HG02623 (cell line): Measurements from ENCODE around the gene GAB4.
"Not testable (repeated sequence)": the region's sequence is repeated elsewhere in the genome, so short reads cannot be mapped to it uniquely, and the experiment has no call there.

Experiments
- ATAC-seq: cut with Tn5 transposase; IDR thresholded peaks from one replicate; pipeline ENCODE4 v1.9.1; 2021; ENCODE audit warnings: moderate library complexity; ENCODE audit not compliant: unreplicated experiment

The GAB4 gene

GRCh38 chr22:17007852-17008731, at the start of gene GAB4:
Gene GAB4, minus strand, starts transcription at chr22:17008222. Its CDS starts 108 bp downstream, at chr22:17008114.
- no peak for ATAC-seq

GRCh38 chr22:17056807-17057206, 48.8 kb upstream of the GAB4 start:
- no peak for ATAC-seq

- ATAC-seq, result no peak
Measured at GRCh38 chr22:17056058-17056457, 48.0 kb upstream of the GAB4 start.

GRCh38 chr22:17047656-17048055, 39.6 kb upstream of the GAB4 start:
- no peak for ATAC-seq

DNA sequence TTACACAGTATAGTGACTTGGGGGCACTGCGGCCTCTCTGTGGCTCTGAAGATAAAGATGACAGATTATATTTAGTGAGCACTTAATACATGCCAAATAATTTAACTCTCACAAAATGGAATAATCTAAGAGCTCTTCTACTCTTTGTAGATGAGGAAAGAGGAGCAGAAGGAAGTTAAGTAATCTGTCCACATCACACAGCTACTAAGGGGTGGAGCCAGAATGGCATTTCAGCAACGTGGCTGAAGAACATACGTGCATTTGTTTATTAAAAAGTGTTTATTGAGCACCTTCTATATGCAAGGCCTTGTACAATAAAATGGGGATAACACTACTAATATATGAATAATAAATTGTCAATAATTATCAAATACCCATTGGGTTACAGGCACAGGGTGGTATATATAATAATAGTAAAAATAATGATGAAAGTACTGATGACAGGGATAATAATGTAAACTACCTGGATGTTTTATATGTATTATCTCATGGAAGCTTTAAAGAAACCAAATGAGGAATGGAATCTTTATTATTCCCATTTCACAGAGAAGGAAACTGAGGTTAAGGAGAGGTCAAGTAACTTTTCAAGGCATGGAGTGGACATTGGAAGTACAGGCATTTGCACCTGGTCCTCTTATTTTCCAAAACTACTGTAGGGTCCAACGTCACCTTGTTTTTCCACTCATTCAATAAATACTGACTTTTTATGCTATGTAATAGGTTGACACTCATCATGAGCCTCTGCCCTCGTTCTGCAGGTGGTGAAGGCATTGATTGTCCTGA, 38.7 kb upstream of the GAB4 start:
- ATAC-seq, result no peak

DNA sequence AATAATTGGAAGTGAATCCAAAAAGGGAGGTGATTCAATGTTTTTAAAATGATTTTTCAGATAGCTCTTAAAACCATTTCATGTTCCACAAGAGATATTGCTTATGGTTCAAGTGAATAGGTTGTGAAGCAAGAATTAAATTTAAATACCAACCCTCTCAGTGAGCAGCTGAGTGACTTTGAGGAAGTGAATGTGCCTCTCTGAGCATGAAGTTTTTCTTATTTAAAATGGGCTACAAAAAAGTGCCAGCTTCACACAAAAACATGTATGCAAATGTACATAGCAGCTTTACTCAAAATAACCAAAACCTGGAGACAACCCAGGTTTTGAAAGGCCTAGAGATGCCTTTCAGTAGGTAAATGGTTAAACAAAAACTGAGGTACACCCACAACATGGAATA, 35.5 kb upstream of the GAB4 start:
- no peak for ATAC-seq

DNA sequence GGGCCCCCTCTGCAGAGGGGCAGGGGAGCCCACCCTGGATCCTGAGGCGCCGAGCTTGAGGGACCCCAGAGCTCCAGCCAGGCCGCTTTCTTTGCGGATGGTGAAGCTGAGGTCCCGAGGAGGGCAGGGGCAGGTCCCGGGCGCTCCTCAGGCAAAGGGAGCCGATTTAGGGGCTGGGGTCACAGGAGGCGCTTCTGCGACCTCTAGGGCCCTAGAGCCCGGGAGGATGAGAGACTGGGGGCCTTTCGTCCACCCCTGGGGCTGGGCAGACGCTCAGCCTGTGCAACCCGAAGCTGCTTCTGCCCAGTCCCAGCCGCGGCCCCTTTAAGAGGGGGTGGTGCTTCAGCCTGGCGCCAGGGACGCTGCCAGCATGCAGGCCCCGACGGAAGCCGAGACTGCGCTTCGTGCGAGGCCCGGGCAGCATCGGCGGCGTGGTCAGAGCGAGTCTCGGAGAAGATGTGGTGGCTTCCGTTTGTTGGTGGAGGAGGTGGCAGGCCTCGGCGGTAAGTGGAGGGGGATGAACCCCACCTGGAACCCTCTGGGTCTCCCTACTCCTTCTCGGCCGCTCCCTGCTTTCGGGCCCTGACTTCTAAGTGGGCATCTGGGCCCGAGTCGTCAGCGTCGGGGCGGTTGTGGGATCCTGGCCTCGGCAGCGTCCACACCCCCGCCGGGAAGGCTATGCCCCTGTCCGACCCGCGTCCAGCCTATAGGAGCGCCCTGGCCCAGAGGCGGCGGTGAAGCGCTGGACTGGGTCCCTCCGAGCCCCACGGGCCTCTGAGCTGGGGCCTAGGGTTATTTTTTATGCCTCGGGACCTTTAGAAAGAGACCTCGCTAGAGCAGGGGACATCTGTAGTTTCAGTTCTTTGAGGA, 29.1 kb upstream of the GAB4 start:
- ATAC-seq, result not testable (repeated sequence)

DNA sequence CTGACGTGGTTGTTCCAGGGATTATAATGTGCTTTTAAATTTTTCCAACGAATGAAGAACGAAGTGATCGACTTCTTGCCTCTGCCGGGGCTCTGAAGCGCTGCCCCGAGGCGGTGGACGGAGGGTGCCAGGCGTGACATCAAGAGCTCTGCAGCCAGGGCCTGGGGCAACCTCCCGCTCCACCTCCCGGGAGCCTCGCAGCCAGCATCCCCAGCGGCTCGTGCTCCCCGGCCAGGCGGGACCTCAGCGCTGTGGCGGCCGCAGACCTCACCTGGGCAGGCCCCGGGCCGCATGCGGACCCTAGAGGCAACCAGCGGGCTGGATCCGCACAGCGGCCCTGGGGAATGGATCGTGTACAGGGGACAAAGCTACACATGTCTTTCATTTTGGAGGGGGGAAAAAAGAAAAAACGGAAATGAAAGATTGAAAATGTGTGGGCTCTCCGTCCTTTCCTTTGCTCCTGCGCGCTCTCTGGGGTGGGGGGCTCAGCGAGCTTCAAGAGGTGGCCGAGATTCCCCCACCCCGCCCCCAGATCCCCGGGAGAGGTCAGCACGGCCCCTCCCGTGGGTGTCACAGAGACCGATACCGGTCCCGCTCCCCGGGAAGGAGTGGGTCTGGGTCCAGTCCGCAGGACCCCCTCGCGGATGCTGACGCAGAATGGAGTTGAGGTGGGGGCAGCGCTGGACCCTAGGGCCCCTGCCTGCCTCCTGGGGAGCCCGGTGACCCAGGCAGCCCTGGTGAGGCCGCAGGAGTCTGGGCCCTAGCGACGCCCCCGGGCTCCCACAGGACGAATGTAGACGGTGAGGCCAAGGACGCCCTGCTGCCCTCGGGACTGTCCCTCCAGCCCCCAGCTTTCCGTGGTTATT, 28.2 kb upstream of the GAB4 start:
- ATAC-seq, result not testable (repeated sequence)

- ATAC-seq, result no peak
Measured at GRCh38 chr22:17035246-17035645, 27.2 kb upstream of the GAB4 start.

- ATAC-seq, result not testable (repeated sequence)
Measured at GRCh38 chr22:17034532-17034931, 26.5 kb upstream of the GAB4 start.

DNA sequence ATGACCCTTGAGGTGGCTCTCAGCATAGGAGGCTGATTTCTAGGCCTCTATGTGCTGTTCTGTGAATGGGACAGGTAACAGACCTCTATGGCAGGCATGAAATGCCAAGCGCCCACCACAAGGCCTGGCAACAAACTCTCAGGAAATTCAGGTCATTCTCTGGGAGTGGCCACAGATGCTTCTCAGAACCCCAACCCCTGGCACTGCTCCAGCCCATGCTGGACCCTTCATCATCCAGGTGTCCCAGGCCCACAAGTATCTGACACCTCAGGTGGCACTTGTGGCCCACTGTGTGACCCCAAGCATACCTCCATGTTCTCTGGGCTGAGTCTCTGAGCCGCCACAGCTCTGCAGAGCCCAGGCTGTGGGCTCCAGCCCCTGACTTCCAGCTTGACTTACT, 24.3 kb upstream of the GAB4 start:
- ATAC-seq, result not testable (repeated sequence)

- not testable (repeated sequence) for ATAC-seq
Measured at GRCh38 chr22:17024380-17024779, 16.4 kb upstream of the GAB4 start.

DNA sequence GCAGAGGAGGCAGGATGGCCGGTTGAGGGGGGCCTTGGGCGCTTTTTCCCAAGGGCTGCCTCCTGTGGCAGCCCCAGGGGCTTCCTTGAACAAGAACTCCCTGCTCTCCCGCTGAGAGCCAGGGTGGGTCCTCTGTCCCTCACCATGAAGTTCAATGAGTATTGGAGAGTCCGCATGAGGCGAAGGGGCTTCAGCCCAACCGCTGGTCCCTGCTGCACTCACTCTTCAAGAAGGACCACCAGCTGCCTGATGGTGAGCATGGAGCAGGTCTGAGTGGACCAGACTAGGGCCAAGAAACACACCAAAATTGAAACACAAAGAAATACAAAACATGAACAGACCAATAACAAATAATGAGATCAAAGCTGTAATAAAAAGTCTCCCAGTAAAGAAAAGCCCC, 7.5 kb upstream of the GAB4 start:
- not testable (repeated sequence) for ATAC-seq

DNA sequence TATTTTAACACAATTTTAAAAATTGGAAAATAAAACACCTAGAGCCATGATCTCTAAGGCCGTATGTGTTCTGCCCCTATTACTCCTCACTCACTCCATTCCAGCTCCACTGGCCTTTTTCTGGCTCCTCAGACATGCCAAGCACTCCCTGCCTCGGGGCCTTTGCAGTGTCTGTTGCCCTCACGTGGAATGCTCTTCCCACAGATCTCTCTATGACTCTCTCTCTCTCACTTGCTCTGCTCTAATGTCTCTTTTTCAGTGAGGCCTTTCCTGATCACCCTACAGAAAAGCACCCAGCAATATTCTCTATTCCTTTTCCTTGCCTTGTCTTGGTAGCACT, 6.0 kb upstream of the GAB4 start:
- ATAC-seq, result not testable (repeated sequence)

DNA sequence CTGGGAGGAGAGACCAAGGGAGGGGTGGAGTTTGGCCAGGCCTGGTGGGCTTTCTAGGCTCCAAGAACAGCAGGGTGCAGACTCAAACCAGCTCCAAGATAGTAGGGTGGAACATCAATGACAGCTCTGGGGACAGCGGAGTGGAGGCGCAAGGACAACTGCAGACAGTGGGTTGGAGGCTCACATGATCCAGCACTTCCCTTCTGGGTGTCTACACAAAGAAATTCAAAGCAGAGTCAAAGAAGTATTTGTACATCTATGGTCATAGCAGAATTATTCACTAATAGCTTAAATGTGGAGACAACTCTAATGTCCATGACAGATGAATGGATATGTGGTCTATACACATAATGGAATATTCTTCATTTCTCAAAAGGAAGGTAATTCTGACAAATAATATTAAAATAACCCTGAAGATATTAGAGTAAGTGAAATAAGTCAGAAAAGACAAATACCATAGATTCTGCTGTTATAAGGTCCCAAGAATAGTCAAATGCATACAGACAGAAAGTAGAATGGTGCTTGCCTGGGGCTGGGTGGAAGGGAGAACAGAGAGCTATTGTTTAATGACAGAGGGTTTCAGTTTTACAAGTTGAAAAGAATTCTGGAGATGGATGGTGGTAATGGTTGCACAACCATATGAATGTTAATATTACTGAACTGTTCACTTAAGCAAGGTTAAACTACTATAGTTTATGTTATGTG, 5.5 kb upstream of the GAB4 start:
- ATAC-seq, result no peak

DNA sequence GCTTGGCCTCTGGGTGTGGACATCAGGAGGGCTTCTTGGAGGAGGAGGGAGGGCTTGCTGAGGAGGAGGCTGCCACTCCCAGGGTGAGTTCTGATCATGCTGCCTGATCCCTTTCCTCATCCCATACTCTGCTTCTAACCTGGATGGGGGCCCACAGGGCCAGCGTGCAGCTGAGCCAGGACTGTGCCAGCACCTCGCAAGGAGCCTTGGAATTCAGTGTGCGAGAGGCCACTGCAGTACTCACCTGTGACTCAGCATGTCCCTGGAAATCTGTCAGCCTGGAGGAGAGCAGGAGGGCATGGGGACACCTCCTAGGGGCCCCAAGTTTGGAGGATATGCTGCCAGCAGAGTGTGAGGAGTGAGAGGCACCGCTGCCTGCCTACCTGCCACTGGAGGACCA, 4.2 kb upstream of the GAB4 start:
- ATAC-seq, result no peak

- ATAC-seq, result no peak
Measured at GRCh38 chr22:17009640-17010291, 1.7 kb upstream of the GAB4 start.

GRCh38 chr22:17007257-17007656, 765 bp downstream of the GAB4 start:
- no peak for ATAC-seq

GRCh38 chr22:16989915-16990314, 18.1 kb downstream of the GAB4 start:
- no peak for ATAC-seq
